Stomach (tissue), 4 donors: Measurements from ENCODE around the gene ERH.
"Not testable (repeated sequence)": the region's sequence is repeated elsewhere in the genome, so short reads cannot be mapped to it uniquely, and the experiment has no call there.

Experiments used
- CTCF ChIP-seq, 7 experiments: fragments of 450-650 bp in 4 of 7; fragments of 200-600 bp in 3 of 7; sonication (generic) in 3 of 7; IDR thresholded peaks; one replicate each; pipeline ENCODE4 v1.5.1; 2016 to 2019; ENCODE audit warnings: antibody characterized with exemption in 7 of 7, control low read depth in 2 of 7, mild to moderate bottlenecking in 1 of 7
- POLR2A ChIP-seq, 4 donors: fragments of 450-650 bp; IDR thresholded peaks; one replicate each; pipeline ENCODE4 v1.6.1; 2016; ENCODE audit warnings: antibody characterized with exemption in 4 of 4, control low read depth in 2 of 4, mild to moderate bottlenecking in 1 of 4, moderate library complexity in 1 of 4
- POLR2AphosphoS5 ChIP-seq, 3 donors: sonication (generic); formaldehyde crosslinking; IDR thresholded peaks; one replicate each; pipeline ENCODE4 v1.6.1; 2016; ENCODE audit warnings: antibody characterized with exemption in 3 of 3

GRCh38 chr14:69391400-69391799, 6.7 kb downstream of the ERH start:
- not testable (repeated sequence) for TF ChIP-seq POLR2A, POLR2AphosphoS5, CTCF (IDR thresholded peaks at IDR 0.05)
